Measurements from ENCODE around the gene DCLK1. TPM values are rescaled to one million over a fixed set of nuclear protein-coding genes. Genes with fewer than 3 reads are reported as not detected.
"Not testable (repeated sequence)": the region's sequence is repeated elsewhere in the genome, so short reads cannot be mapped to it uniquely, and the experiment has no call there.

The DCLK1 gene
- total RNA-seq, 6 experiments from 2014 or later: 0.07 to 0.12 (median 0.10) TPM; not detected in 2

- Histone ChIP-seq H3K4me1 (no peaks in the 10 kb centered on the region), H3K27me3 (no peaks in the 10 kb centered on the region), H3K9me3 (no peaks in the 10 kb centered on the region), H3K4me3 (no peak overlapping the region), H3K27ac (no peak overlapping the region), H3K36me3 (no peaks in the 10 kb centered on the region)
- WGBS (ENCODE audit: insufficient coverage, low coverage, low lambda C conversion rate, missing lambda C conversion rate): 38% methylated on average over 10 of the region's 10 CpGs
- peak; percentile 74 to 81 (median 76) for TF ChIP-seq CTCF (IDR thresholded peaks at IDR 0.05)
- TF ChIP-seq POLR2A (IDR thresholded peaks at IDR 0.05): no peak
- ATAC-seq: peak; percentile 57 to 83 (median 76)
- intact Hi-C loops (cut with DNase I): loop anchor here in 1 of 2 donors (10.0 kb wide), 1 partner anchor 296 kb away; no protein-coding TSS in a partner anchor
- DNase-seq: no peak
Measured at GRCh38 chr13:35978607-35979316, 152.4 kb downstream of the DCLK1 start.

- H3K4me3 ChIP-seq: no peak overlapping the region
- 37% methylated on average over 2 of the region's 2 CpGs for WGBS (ENCODE audit: insufficient coverage, low coverage, low lambda C conversion rate, missing lambda C conversion rate)
- no peaks in the 10 kb centered on the region for H3K36me3 ChIP-seq
- TF ChIP-seq POLR2A (IDR thresholded peaks at IDR 0.05): no peak
- no peak for TF ChIP-seq CTCF (IDR thresholded peaks at IDR 0.05)
- intact Hi-C loops (cut with DNase I): loop anchor here in 1 of 2 donors (10.0 kb wide), 1 partner anchor 298 kb away; no protein-coding TSS in a partner anchor
- DNase-seq (no peak), ATAC-seq (no peak)
- H3K27ac ChIP-seq: no peak overlapping the region
- no peaks in the 10 kb centered on the region for H3K9me3 ChIP-seq
- no peaks in the 10 kb centered on the region for H3K4me1 ChIP-seq
- H3K27me3 ChIP-seq: no peaks in the 10 kb centered on the region
Measured at GRCh38 chr13:35977060-35977459, 154.1 kb downstream of the DCLK1 start.

GRCh38 chr13:35976126-35976525 is 155.1 kb downstream of the DCLK1 start:
- H3K4me1 ChIP-seq: no peaks in the 10 kb centered on the region

GRCh38 chr13:35966951-35967350 is 164.2 kb downstream of the DCLK1 start:
- ATAC-seq; H3K36me3 ChIP-seq; H3K27ac ChIP-seq; intact Hi-C loops (cut with DNase I); H3K27me3 ChIP-seq; H3K9me3 ChIP-seq; DNase-seq; H3K4me1 ChIP-seq; H3K4me3 ChIP-seq: not testable (repeated sequence)
- WGBS (ENCODE audit: insufficient coverage, low coverage, low lambda C conversion rate, missing lambda C conversion rate): no CpG with 5 or more reads among the region's 29 CpGs

More at GRCh38 chr13:35976126-35976525, 155.1 kb downstream of the DCLK1 start:
- intact Hi-C loops (cut with DNase I): loop anchor here in 1 of 2 donors (10.0 kb wide), 1 partner anchor 299 kb away; no protein-coding TSS in a partner anchor
- Histone ChIP-seq H3K27me3 (no peaks in the 10 kb centered on the region), H3K27ac (no peak overlapping the region), H3K36me3 (no peaks in the 10 kb centered on the region), H3K9me3 (no peaks in the 10 kb centered on the region), H3K4me3 (no peak overlapping the region)
- 43% methylated on average over 4 of the region's 7 CpGs for WGBS (ENCODE audit: insufficient coverage, low coverage, low lambda C conversion rate, missing lambda C conversion rate)
- ATAC-seq (peak in 1 of 4 donors; percentile 15), DNase-seq (no peak)
- TF ChIP-seq POLR2A (IDR thresholded peaks at IDR 0.05) (no peak), CTCF (IDR thresholded peaks at IDR 0.05) (no peak)

GRCh38 chr13:35966024-35966423 is 165.2 kb downstream of the DCLK1 start:
- Histone ChIP-seq H3K4me1 (peaks cover 0 to 6% (median 2%) of the 10 kb centered on the region in 4 donors), H3K4me3 (no peak overlapping the region), H3K9me3 (no peaks in the 10 kb centered on the region), H3K36me3 (no peaks in the 10 kb centered on the region), H3K27me3 (no peaks in the 10 kb centered on the region), H3K27ac (no peak overlapping the region)
- WGBS (ENCODE audit: insufficient coverage, low coverage, low lambda C conversion rate, missing lambda C conversion rate): 33% methylated on average over 1 of the region's 1 CpG
- no peak for TF ChIP-seq CTCF (IDR thresholded peaks at IDR 0.05)
- no peak for TF ChIP-seq POLR2A (IDR thresholded peaks at IDR 0.05)
- no peak for ATAC-seq
- intact Hi-C loops (cut with DNase I): no loop called here
- no peak for DNase-seq

Data from right lobe of liver (tissue), 6 donors.